GM18526 (cell line): ENCODE results near the gene MAP1S.
A peak's percentile ranks its signal among the peaks of the same experiment; 100 is the strongest.

ENCODE experiments used
- POLR2A ChIP-seq: IDR thresholded peaks from 3 replicates; pipeline ENCODE4 v1.6.1; 2011; ENCODE audit not compliant: insufficient read length; ENCODE audit errors: extremely low read depth

Gene MAP1S

GRCh38 chr19:17718947-17719711 lies at the start of gene MAP1S:
MAP1S (plus strand) TSS chr19:17719480; CDS start chr19:17719503, 23 bp downstream.
- TF ChIP-seq POLR2A = peak; percentile 86

- TF ChIP-seq POLR2A = no peak
Observed at GRCh38 chr19:17671906-17672305, 47.4 kb upstream of the MAP1S start.

- no peak for TF ChIP-seq POLR2A
Observed at GRCh38 chr19:17673937-17674799, 45.1 kb upstream of the MAP1S start.

GRCh38 chr19:17676295-17676694 lies 43.0 kb upstream of the MAP1S start:
- no peak for TF ChIP-seq POLR2A

- TF ChIP-seq POLR2A = no peak
Observed at GRCh38 chr19:17677002-17677401, 42.3 kb upstream of the MAP1S start.

- no peak for TF ChIP-seq POLR2A
Observed at GRCh38 chr19:17678836-17679235, 40.4 kb upstream of the MAP1S start.

GRCh38 chr19:17679526-17680229 lies 39.6 kb upstream of the MAP1S start:
- no peak for TF ChIP-seq POLR2A

- TF ChIP-seq POLR2A = no peak
Observed at GRCh38 chr19:17680230-17680722, 39.0 kb upstream of the MAP1S start.

- TF ChIP-seq POLR2A = no peak
Observed at GRCh38 chr19:17681505-17682125, 37.7 kb upstream of the MAP1S start.

- no peak for TF ChIP-seq POLR2A
Observed at GRCh38 chr19:17682273-17682672, 37.0 kb upstream of the MAP1S start.

- TF ChIP-seq POLR2A = no peak
Observed at GRCh38 chr19:17683078-17683477, 36.2 kb upstream of the MAP1S start.

GRCh38 chr19:17684256-17684655 lies 35.0 kb upstream of the MAP1S start:
- TF ChIP-seq POLR2A = no peak

- TF ChIP-seq POLR2A = no peak
Observed at GRCh38 chr19:17685451-17686022, 33.7 kb upstream of the MAP1S start.

- TF ChIP-seq POLR2A = no peak
Observed at GRCh38 chr19:17686023-17686521, 33.2 kb upstream of the MAP1S start.
